Natural killer cell treated with Interleukin-12 subunit alpha and Interleukin-12 subunit beta and Interleukin-15 and Interleukin-18, amount 100 ng/mL, for 72 hours (primary cell): ENCODE measurements around the gene FOXK2. TPM values are rescaled to one million over a fixed set of nuclear protein-coding genes. Genes with fewer than 3 reads are reported as not detected.

ENCODE experiments used
- ATAC-seq, 2 donors: fragments of 150-1000 bp; cut with Tn5 transposase in 1 of 2; sonication (Bioruptor Pico), chemical (Tn5 transposase) in 1 of 2; 2 replicates each; pipeline ENCODE4 v1.10.0; 2021
- DNase-seq: peaks from one replicate; pipeline ENCODE4 v3.0.0; 2022; ENCODE audit warnings: low spot score
- H3K27ac Mint-ChIP-seq, 2 donors: 1 replicate in 1 of 2; 2 replicates in 1 of 2; pipeline ENCODE4 v1.8.0; 2022; ENCODE audit warnings: mixed read lengths in 2 of 2, mild to moderate bottlenecking in 1 of 2, moderate library complexity in 1 of 2
- H3K27me3 Mint-ChIP-seq, 2 donors: 1 replicate in 1 of 2; 2 replicates in 1 of 2; pipeline ENCODE4 v1.8.0; 2022; ENCODE audit warnings: mixed read lengths in 2 of 2
- H3K36me3 Mint-ChIP-seq: one replicate; pipeline ENCODE4 v1.8.0; 2022; ENCODE audit warnings: mixed read lengths
- H3K4me1 Mint-ChIP-seq, 2 donors: 1 replicate in 1 of 2; 2 replicates in 1 of 2; pipeline ENCODE4 v1.8.0; 2022; ENCODE audit warnings: low read depth in 2 of 2, mixed read lengths in 2 of 2, mild to moderate bottlenecking in 1 of 2
- H3K4me3 Mint-ChIP-seq: one replicate; pipeline ENCODE4 v1.8.0; 2022; ENCODE audit warnings: mixed read lengths
- H3K9me3 Mint-ChIP-seq: 2 replicates; pipeline ENCODE4 v1.8.0; 2022; ENCODE audit warnings: mixed read lengths
- total RNA-seq, 2 donors: library from RNA; stranded (reverse); gene quantifications; one replicate each; pipeline ENCODE4 v1.2.3, GENCODE V29; 2022

The FOXK2 gene
- total RNA-seq, 2 donors from 2014 or later: 60.9 to 108 TPM

DNA sequence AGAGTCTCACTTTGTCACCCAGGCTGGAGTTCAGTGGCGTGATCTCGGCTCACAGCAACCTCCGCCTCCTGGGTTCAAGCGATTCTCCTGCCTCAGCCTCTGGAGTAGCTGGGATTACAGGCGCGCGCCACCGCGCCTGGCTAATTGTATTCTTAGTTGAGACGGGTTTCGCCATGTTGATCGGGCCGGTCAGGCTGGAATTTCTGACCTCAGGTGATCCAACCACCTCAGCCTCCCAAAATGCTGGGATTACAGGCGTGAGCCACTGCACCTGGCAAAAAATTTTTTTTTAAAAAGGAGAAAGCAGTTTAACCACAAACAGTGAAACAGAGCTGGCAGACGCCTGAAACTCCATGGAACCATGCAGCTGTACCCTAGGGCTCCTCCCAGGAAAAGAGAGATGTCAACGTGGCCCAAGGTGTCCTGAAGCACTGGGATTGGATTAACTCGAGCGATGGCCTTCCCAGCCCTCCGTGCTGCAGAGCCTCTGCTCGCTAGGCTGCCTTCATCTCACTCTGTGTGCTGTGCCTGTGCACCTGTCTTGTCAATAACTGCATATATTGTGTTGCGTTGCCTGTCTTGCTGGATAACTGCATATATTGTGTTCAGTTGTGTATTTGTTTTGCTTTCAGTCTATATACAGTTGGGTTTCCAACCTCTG lies 29.6 kb upstream of the FOXK2 start:
- Mint-ChIP-seq H3K36me3 (peaks cover 10% of the 10 kb centered on the region), H3K4me1 (peaks cover 22 to 33% of the 10 kb centered on the region in 2 donors), H3K27ac (no peak overlapping the region), H3K4me3 (no peak overlapping the region), H3K9me3 (no peaks in the 10 kb centered on the region), H3K27me3 (no peaks in the 10 kb centered on the region)
- no peak for ATAC-seq
- DNase-seq: no peak

DNA sequence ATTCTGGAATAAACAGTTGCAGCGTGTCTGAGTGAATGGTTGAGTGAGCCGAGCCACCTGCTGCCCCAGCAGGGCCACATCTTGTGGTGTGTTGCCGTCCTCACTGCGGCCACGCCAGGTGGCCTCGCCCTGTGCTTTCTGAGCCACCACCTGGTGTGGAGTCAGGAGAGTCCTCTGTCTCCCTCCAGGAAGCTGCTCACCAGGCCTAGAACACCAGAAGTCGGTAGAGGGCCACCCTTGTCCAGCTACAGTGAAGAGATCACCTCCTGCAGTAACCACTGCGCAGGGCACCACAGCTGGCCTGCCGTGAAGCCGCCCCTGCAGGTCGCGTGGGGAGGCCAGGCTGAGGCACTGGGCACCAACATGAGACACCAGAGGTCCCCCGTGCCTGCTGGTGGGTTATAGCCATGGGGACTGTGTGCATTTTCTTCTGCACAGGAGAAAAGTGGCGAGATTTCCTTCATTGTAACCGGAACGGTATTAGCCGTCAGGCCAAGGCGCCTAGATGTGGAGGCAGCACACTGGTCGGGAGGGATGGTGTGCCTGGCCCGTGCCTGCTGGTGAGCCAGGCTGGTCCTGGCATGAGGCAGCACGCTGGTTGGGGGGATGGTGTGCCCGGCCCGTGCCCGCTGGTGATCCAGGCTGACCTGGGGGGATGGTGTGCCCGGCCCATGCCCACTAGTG lies 28.9 kb upstream of the FOXK2 start:
- Mint-ChIP-seq H3K27me3 (no peaks in the 10 kb centered on the region), H3K9me3 (no peaks in the 10 kb centered on the region), H3K27ac (no peak overlapping the region), H3K4me3 (no peak overlapping the region), H3K36me3 (peaks cover 6% of the 10 kb centered on the region), H3K4me1 (peaks cover 22 to 29% of the 10 kb centered on the region in 2 donors)
- no peak for ATAC-seq
- DNase-seq: no peak

DNA sequence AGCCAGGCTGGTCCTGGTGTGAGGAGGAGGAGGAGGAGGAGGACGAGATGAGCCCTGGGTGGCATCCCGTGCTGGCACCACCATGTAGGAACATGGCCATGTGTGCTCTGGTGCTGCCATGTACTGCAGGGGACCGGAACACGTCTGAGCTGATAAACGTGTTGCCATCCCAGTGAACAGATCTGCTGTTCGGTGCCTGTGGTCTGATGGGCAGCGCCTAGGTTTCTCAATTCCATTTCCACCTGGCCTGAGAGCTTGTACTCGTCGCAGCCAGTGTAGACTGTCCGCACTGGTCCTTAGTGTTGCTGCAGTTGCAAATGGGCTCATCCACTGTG lies 28.4 kb upstream of the FOXK2 start:
- no peaks in the 10 kb centered on the region for H3K9me3 Mint-ChIP-seq
- peaks cover 20 to 24% of the 10 kb centered on the region in 2 donors for H3K4me1 Mint-ChIP-seq
- no peak overlapping the region for H3K27ac Mint-ChIP-seq
- ATAC-seq (no peak), DNase-seq (no peak)
- H3K36me3 Mint-ChIP-seq: peaks cover 6% of the 10 kb centered on the region
- H3K27me3 Mint-ChIP-seq: no peaks in the 10 kb centered on the region
- no peak overlapping the region for H3K4me3 Mint-ChIP-seq

DNA sequence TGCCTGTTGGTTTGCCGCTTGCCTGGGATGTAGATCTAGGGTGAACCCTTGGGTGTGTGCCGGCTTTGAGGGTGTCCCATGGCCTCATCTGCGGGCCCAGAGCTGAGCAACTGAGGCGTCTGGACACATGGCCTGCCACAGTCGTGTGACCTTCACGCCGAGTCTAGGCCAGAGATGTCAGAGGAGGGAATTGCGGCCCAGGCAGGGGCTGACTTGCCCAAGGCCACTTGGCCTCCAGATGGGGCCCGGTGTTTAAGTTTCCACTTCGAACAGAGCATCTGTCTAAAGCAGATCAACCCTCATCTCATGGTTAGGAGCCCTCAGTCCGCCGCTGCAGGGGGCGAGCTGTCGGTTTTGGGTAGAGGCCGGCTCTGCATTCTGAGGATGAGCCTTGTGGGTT lies 28.0 kb upstream of the FOXK2 start:
- H3K4me3 Mint-ChIP-seq: no peak overlapping the region
- H3K27ac Mint-ChIP-seq: no peak overlapping the region
- H3K36me3 Mint-ChIP-seq: peaks cover 4% of the 10 kb centered on the region
- DNase-seq (no peak), ATAC-seq (no peak)
- H3K9me3 Mint-ChIP-seq: no peaks in the 10 kb centered on the region
- peaks cover 16 to 21% of the 10 kb centered on the region in 2 donors for H3K4me1 Mint-ChIP-seq
- no peaks in the 10 kb centered on the region for H3K27me3 Mint-ChIP-seq

DNA sequence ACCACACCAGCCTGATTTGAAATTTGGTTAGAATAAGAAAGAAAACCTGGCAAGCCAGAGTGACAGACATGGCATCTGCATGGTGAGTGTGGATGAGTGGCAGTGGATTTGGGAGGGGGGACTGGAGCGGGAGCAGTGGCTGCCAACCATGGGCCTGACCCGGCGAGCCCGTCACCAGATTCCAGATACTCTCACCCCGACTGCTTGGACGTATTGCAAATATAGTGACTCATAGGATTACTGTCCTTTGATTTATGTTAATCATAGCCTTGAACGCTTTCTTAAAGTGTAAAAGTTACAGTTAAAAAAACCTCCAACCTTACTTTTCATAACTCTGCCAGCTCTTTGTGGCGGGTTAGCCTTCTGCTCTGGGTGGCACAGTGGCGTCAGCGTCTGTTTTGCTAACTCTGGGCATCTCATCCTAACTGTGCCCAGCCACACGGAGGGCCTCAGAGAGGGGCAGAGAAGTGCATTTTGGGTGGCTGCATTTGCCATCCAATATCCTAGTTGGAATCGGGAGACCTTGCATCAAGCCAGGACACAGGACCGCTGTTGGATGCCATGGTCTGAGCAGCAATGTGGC lies 26.8 kb upstream of the FOXK2 start:
- DNase-seq (no peak), ATAC-seq (no peak)
- Mint-ChIP-seq H3K4me1 (peaks cover 15 to 16% of the 10 kb centered on the region in 2 donors), H3K27me3 (no peaks in the 10 kb centered on the region), H3K4me3 (no peak overlapping the region), H3K9me3 (no peaks in the 10 kb centered on the region), H3K27ac (peak overlapping the region in 1 of 2 donors; percentile 94), H3K36me3 (no peaks in the 10 kb centered on the region)

DNA sequence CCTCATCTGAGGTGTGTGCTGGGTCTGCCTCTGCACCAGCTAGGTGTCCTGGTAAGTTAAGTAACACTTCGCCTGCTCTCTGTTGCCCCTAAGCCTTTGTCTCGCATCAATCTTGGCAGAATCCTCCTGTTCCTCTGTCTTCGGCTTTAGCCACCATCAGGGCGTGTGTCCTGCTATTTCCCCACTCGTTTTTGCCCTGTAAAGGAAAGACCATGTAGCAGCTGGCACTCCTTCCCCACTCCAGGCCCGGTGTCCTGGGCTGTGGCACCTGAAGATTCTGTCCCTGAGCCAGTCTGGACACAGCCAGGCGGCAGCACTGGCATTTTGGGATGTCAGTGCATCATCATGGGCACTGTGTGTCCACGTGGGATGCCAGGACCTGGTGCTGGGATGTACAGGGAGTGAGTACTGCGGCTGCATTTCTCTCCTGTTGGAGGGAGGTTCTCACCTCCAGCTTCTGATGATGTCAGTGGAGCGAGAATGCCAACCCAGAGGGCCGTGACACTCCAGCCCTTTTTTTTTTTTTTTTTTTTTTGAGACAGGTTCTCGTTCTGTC lies 26.2 kb upstream of the FOXK2 start:
- Mint-ChIP-seq H3K4me1 (peaks cover 19 to 21% of the 10 kb centered on the region in 2 donors), H3K4me3 (no peak overlapping the region), H3K27me3 (no peaks in the 10 kb centered on the region), H3K9me3 (no peaks in the 10 kb centered on the region), H3K36me3 (no peaks in the 10 kb centered on the region), H3K27ac (peak overlapping the region; percentile 87 to 94)
- DNase-seq: no peak
- ATAC-seq: no peak

DNA sequence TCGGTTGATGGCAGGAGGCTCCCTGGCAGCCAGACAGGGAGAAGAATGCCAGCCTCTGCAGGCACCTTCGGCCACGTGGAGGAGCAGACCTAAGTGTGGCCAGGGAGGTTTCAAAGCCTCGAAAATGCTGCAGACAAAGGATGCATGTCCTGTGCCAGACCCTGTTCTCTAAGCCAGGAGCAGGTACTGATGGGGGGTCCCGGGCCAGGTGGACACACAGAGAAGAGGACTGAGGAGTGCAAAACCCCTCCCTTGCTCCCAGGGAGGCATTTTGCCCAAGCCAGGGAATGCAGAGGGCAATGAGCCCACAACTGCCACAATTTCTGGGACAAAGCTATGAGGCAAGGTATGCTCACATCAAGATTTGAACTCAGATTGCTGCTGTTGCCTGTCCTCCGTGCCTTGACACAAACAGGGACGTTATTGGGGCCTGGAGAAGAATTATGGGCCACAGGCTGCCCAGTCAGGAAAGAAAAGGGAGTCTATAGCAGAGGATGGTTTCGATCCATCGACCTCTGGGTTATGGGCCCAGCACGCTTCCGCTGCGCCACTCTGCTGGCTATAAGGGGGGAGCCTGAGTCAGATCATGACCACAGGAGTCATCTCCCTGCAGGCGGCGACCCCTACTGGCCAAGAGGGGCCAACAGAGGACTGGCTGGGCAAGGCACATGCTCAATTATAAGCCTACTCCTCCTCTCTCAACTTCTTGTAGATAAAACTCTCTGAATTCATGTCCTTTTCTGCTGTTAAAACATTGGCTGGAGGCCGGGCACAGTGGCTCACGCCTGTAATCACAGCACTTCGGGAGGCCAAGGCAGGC lies 25.1 kb upstream of the FOXK2 start:
- Mint-ChIP-seq H3K4me3 (peak overlapping the region; percentile 68), H3K27ac (peak overlapping the region; percentile 87 to 94), H3K36me3 (no peaks in the 10 kb centered on the region), H3K27me3 (no peaks in the 10 kb centered on the region), H3K4me1 (peaks cover 24 to 26% of the 10 kb centered on the region in 2 donors), H3K9me3 (no peaks in the 10 kb centered on the region)
- ATAC-seq (peak; percentile 84 to 85), DNase-seq (peak; percentile 92)

DNA sequence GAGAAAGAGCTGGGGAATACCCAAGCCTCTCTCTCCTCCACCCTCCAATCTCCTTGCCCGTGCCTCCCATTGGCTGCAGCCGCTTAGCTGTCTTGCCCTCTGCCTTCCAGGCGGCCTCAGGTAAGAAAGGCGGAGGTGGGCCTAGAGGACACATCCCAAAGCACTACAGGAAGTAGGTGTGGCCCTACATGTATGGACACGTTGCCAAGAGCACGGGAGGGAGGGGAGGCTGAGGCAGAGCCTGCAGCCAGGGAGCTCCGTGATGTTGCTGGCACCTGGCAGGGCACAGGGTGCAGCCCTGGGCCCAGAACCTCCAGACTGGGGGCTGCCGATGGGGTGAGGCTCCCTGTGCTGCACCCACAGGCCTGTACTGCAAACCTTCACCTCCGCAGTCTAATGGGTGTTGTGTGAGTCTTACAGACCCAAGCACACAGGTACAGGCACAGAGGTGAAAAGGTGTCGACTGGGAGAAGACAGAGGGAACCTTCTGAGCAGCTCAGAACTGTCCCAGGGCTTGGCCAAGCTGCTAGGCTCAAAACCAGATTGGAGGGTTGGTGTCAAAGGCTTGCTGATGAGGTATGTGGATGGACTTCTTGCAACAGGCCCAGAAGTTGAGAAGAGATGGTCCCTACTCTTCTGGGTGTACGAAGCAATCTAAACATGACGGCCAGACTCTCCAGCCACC lies 23.5 kb upstream of the FOXK2 start:
- no peak for DNase-seq
- Mint-ChIP-seq H3K4me3 (peak overlapping the region; percentile 49), H3K36me3 (no peaks in the 10 kb centered on the region), H3K9me3 (no peaks in the 10 kb centered on the region), H3K27ac (peak overlapping the region in 1 of 2 donors; percentile 39), H3K4me1 (peaks cover 24 to 28% of the 10 kb centered on the region in 2 donors), H3K27me3 (no peaks in the 10 kb centered on the region)
- no peak for ATAC-seq

DNA sequence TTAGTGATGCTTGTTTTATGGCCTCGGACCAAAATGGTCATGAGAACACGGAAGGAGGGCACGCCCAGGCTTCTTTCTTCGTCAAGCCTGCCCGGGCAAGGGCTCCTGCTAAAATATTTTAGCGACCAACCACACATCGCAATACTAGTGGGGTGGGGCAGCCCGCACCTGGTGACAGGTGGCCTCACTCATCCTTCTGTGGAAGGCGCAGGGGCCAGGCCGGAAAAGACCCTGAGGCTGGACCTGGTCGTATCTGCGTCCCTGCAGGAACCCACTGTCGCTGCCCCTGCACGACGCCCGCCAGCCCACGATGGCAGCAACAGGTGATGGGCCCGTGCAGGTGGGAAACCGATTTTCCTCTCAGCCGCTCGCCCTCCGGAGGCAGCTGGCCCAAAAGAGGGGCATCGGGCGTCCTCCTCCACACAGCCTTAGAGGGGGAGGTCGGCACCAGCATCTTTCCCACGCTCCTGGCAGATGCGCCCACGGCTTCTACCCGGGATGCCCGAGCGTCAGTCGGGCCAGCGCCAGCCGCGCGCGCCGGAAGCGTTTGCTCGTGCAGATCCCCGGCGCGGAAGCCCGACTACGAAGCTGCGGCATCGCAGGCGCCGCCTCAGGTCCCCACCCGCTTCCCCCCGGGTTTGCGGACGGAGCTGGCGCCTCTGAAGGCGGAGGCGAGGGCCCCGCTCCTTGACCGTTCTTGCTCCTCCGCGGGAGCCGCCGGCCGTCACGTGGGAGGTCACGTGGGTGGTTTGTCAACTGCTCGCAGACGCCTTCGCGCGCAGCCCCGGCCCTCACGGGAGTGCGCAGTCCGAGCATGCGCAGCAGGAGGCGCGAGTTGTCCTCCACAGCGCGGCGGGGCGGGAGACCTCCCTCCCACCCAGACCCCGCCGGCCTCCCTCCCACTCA lies 22.8 kb upstream of the FOXK2 start:
- peak overlapping the region in 1 of 2 donors; percentile 43 for H3K27ac Mint-ChIP-seq

DNA sequence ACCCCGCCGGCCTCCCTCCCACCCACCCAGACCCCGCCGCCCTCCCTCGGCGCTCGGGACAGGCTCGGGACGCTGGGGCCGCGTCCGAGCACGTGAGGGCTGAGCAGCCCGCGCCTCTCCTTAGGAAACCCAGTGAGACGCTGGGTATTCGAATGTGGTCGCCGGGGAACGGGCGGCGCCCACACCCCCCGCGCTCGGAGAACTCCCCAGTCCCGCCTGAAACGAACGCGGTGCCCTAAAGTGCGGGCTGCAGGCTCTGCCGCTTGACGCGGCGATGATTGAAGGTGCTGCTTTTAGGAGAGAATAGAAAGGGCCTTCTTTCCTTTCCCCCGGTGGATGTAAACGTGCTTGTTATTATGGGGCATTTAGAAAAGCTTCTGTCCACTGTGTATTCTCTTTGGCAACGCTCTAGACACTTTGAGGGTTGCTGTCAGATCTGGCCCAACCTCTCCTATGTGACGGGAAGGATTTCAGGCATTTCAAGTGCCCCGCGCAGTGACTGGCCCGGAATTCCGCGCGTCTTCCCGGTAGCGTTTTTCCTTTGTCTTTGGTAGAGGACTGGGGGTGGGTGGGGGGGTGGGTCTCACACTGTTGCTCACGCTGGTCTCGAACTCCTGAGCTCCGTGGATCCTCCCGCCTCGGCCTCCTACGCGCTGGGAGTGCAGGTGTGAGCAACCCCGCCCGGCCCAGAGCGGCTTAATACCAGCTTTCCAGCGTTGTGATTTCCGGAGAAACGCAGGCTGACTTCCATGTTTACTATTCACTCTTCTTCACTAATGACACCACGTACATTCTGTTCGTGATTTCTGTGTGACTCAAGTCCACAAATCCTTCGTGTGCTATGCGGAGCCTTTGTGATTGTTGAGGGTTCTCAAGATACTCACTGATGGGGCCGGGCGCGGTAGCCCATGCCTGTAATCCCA lies 21.8 kb upstream of the FOXK2 start:
- H3K9me3 Mint-ChIP-seq: no peaks in the 10 kb centered on the region
- no peaks in the 10 kb centered on the region for H3K36me3 Mint-ChIP-seq
- DNase-seq (no peak), ATAC-seq (peak; percentile 18 to 21)
- no peaks in the 10 kb centered on the region for H3K27me3 Mint-ChIP-seq
- H3K4me3 Mint-ChIP-seq: peak overlapping the region; percentile 86
- peak overlapping the region; percentile 43 to 73 for H3K27ac Mint-ChIP-seq
- H3K4me1 Mint-ChIP-seq: peaks cover 24 to 28% of the 10 kb centered on the region in 2 donors

More for the DNA sequence above, 22.8 kb upstream of the FOXK2 start:
- Mint-ChIP-seq H3K4me1 (peaks cover 24 to 28% of the 10 kb centered on the region in 2 donors), H3K4me3 (peak overlapping the region; percentile 86), H3K9me3 (no peaks in the 10 kb centered on the region), H3K27me3 (no peaks in the 10 kb centered on the region), H3K36me3 (no peaks in the 10 kb centered on the region)
- peak; percentile 97 for DNase-seq
- peak; percentile 75 to 84 for ATAC-seq

DNA sequence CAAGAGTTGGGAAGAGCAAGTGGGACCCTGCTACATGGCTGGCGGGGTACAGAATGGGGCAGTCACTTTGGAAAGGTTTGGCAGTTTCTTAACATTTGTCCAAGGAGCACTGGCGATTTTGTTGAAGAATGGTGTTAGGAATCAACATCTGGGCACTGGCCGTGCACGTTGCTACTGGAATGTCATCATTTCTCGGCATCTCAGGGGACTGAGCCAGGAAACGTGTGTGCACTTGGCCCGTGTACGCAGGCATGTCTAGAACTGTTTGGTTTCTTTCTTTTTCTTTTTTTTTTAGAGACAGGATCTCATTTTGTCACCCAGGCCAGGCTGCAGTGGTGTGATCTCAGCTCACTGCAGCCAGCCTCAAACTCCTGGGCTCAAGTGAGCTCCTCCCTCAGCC lies 17.3 kb upstream of the FOXK2 start:
- ATAC-seq (no peak), DNase-seq (no peak)
- H3K4me3 Mint-ChIP-seq: no peak overlapping the region
- H3K27me3 Mint-ChIP-seq: no peaks in the 10 kb centered on the region
- H3K9me3 Mint-ChIP-seq: no peaks in the 10 kb centered on the region
- H3K4me1 Mint-ChIP-seq: peaks cover 8 to 15% of the 10 kb centered on the region in 2 donors
- H3K36me3 Mint-ChIP-seq: no peaks in the 10 kb centered on the region
- no peak overlapping the region for H3K27ac Mint-ChIP-seq
